Mesothelial cell of epicardium (in vitro differentiated cells): ENCODE results near the gene RPS5. TPM values are rescaled to one million over a fixed set of nuclear protein-coding genes. Genes with fewer than 3 reads are reported as not detected.

Experiments used
- DNase-seq, 2 experiments: peaks; one replicate each; pipeline ENCODE4 v3.0.0; 2021; ENCODE audit warnings: low spot score in 2 of 2; ENCODE audit not compliant: unreplicated experiment in 2 of 2
- H3K27ac Mint-ChIP-seq: 2 replicates; pipeline ENCODE4 v1.8.0; 2021; ENCODE audit warnings: mixed read lengths
- H3K27me3 Mint-ChIP-seq: 2 replicates; pipeline ENCODE4 v1.8.0; 2021; ENCODE audit warnings: low read depth, mixed read lengths
- H3K36me3 Mint-ChIP-seq: 2 replicates; pipeline ENCODE4 v1.8.0; 2021; ENCODE audit warnings: mixed read lengths
- H3K4me1 Mint-ChIP-seq: 2 replicates; pipeline ENCODE4 v1.8.0; 2021; ENCODE audit warnings: mixed read lengths
- H3K4me3 Mint-ChIP-seq: 2 replicates; pipeline ENCODE4 v1.8.0; 2021; ENCODE audit warnings: mild to moderate bottlenecking, moderate library complexity, mixed read lengths
- H3K9me3 Mint-ChIP-seq: 2 replicates; pipeline ENCODE4 v1.8.0; 2021; ENCODE audit warnings: mixed read lengths
- total RNA-seq: library from RNA; stranded (reverse); gene quantifications from 3 replicates; pipeline ENCODE4 v1.2.1, GENCODE V29; 2021
- TF ChIP-seq, protein P1 (sequence below): fragments of 200-600 bp; sonication (generic); IDR thresholded peaks from one replicate; pipeline ENCODE4 v1.5.0; 2021; ENCODE audit warnings: antibody characterized with exemption; ENCODE audit not compliant: unreplicated experiment

The RPS5 gene
- total RNA-seq, 1 donor from 2014 or later, result 985 TPM

GRCh38 chr19:58393725-58394033, 6.6 kb downstream of the RPS5 start:
- TF ChIP-seq, protein P1, sequence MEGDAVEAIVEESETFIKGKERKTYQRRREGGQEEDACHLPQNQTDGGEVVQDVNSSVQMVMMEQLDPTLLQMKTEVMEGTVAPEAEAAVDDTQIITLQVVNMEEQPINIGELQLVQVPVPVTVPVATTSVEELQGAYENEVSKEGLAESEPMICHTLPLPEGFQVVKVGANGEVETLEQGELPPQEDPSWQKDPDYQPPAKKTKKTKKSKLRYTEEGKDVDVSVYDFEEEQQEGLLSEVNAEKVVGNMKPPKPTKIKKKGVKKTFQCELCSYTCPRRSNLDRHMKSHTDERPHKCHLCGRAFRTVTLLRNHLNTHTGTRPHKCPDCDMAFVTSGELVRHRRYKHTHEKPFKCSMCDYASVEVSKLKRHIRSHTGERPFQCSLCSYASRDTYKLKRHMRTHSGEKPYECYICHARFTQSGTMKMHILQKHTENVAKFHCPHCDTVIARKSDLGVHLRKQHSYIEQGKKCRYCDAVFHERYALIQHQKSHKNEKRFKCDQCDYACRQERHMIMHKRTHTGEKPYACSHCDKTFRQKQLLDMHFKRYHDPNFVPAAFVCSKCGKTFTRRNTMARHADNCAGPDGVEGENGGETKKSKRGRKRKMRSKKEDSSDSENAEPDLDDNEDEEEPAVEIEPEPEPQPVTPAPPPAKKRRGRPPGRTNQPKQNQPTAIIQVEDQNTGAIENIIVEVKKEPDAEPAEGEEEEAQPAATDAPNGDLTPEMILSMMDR, result no peak
- Mint-ChIP-seq H3K27ac (no peak overlapping the region), H3K27me3 (peaks cover 20% of the 10 kb centered on the region), H3K36me3 (peaks cover 25% of the 10 kb centered on the region), H3K4me1 (peaks cover 9% of the 10 kb centered on the region), H3K9me3 (no peaks in the 10 kb centered on the region), H3K4me3 (no peak overlapping the region)
- DNase-seq, result no peak

- Mint-ChIP-seq H3K27ac (no peak overlapping the region), H3K4me1 (peaks cover 3% of the 10 kb centered on the region), H3K27me3 (peaks cover 20% of the 10 kb centered on the region), H3K4me3 (no peak overlapping the region), H3K36me3 (peaks cover 19% of the 10 kb centered on the region), H3K9me3 (no peaks in the 10 kb centered on the region)
- no peak for DNase-seq
- TF ChIP-seq, protein P1, result no peak
Observed at GRCh38 chr19:58394821-58395219, 7.8 kb downstream of the RPS5 start.

DNA sequence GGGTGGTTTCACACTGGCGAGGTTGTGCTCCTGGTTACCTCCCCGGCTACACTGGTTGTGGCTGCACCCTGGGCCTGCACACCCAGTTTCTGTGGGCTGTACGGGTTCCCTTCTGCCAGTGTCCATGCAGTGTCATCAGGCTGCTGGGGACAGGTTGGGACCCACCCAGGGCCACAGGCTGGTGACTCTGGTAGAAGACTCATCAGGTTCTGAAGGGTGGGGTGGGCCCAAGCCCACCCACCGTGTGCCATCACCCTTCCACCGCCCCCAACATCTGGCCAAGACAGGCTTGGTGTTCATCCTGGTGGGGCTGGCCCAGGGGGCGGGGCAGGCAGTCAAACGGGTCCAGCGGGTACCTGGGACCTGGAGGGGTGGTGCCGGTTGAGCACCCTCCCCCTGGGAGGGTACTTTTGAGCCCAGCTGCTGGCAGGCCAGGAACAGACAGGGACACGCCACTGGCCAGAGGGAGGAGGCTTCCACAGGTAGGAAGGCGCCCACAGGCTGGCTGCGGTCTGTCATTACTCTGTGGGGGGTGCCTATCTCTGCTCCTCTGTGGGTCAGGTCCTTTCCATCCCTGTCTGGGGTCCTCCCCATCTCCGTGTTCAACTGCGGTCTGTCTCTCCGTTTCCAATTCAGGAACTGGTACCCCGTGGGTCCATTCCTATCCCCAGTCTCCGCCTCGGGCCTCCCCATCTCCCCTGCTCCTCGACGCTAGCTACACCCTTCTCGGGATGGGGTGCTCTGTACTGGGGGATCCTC, 8.3 kb downstream of the RPS5 start, which contains the start of gene RNF225:
TSS of gene RNF225 (plus strand) at position 437 of the 759 bp plus-strand sequence. CDS start 434 bp downstream, outside the sequence.
- Mint-ChIP-seq H3K27me3 (peaks cover 20% of the 10 kb centered on the region), H3K4me1 (peaks cover 5% of the 10 kb centered on the region), H3K4me3 (no peak within 1 kb of the TSS), H3K27ac (no peak within 1 kb of the TSS), H3K36me3 (peaks cover 19% of the 10 kb centered on the region), H3K9me3 (no peaks in the 10 kb centered on the region)
- TF ChIP-seq, protein P1, result no peak
- DNase-seq, result no peak

GRCh38 chr19:58395979-58396627, 9.0 kb downstream of the RPS5 start:
- Mint-ChIP-seq H3K27ac (no peak overlapping the region), H3K9me3 (no peaks in the 10 kb centered on the region), H3K27me3 (peaks cover 20% of the 10 kb centered on the region), H3K36me3 (peaks cover 14% of the 10 kb centered on the region), H3K4me3 (no peak overlapping the region), H3K4me1 (peaks cover 12% of the 10 kb centered on the region)
- no peak for DNase-seq
- TF ChIP-seq, protein P1, result no peak

GRCh38 chr19:58396691-58397532, 9.8 kb downstream of the RPS5 start:
- Mint-ChIP-seq H3K4me3 (no peak overlapping the region), H3K27ac (no peak overlapping the region), H3K27me3 (peaks cover 20% of the 10 kb centered on the region), H3K9me3 (no peaks in the 10 kb centered on the region), H3K4me1 (peaks cover 16% of the 10 kb centered on the region), H3K36me3 (peaks cover 14% of the 10 kb centered on the region)
- no peak for DNase-seq
- TF ChIP-seq, protein P1, result no peak
